Effector memory CD4-positive, alpha-beta T cell (primary cell): ENCODE data around the gene ABCG1.
"Not testable (repeated sequence)": the region's sequence is repeated elsewhere in the genome, so short reads cannot be mapped to it uniquely, and the experiment has no call there.

Experiments
- DNase-seq, 3 donors: peaks; one replicate each; pipeline ENCODE4 v3.0.0-alpha.2; 2020
- H3K27ac ChIP-seq: 2 replicates; pipeline ENCODE4 v1.7.0; 2013; ENCODE audit warnings: mild to moderate bottlenecking, low read length, moderate library complexity; ENCODE audit not compliant: insufficient read depth, poor library complexity, severe bottlenecking
- H3K27me3 ChIP-seq: replicated peaks from 2 replicates; pipeline ENCODE4 v1.7.0; 2013; ENCODE audit warnings: mild to moderate bottlenecking, low read length; ENCODE audit not compliant: insufficient read depth, control insufficient read depth, poor library complexity, severe bottlenecking
- H3K36me3 ChIP-seq: 2 replicates; pipeline ENCODE4 v1.7.0; 2013; ENCODE audit warnings: mild to moderate bottlenecking, low read length, moderate library complexity; ENCODE audit not compliant: control insufficient read depth, insufficient read depth
- H3K4me1 ChIP-seq: 2 replicates; pipeline ENCODE4 v1.7.0; 2013; ENCODE audit warnings: low read length, mild to moderate bottlenecking; ENCODE audit not compliant: control insufficient read depth, insufficient read depth, poor library complexity, severe bottlenecking
- H3K4me3 ChIP-seq: 2 replicates; pipeline ENCODE4 v1.7.0; 2013; ENCODE audit warnings: low read length, low read depth, mild to moderate bottlenecking; ENCODE audit not compliant: insufficient read depth, poor library complexity, severe bottlenecking
- H3K9me3 ChIP-seq: 2 replicates; pipeline ENCODE4 v1.7.0; 2013; ENCODE audit warnings: mild to moderate bottlenecking, low read length, moderate library complexity; ENCODE audit not compliant: control insufficient read depth

ABCG1 gene

GRCh38 chr21:42288962-42289361, 70.0 kb downstream of the ABCG1 start:
- H3K27ac ChIP-seq, result no peak overlapping the region
- no peaks in the 10 kb centered on the region for H3K27me3 ChIP-seq
- no peaks in the 10 kb centered on the region for H3K4me1 ChIP-seq
- no peaks in the 10 kb centered on the region for H3K9me3 ChIP-seq
- DNase-seq, result no peak
- no peak overlapping the region for H3K4me3 ChIP-seq
- peaks cover 68% of the 10 kb centered on the region for H3K36me3 ChIP-seq

DNA sequence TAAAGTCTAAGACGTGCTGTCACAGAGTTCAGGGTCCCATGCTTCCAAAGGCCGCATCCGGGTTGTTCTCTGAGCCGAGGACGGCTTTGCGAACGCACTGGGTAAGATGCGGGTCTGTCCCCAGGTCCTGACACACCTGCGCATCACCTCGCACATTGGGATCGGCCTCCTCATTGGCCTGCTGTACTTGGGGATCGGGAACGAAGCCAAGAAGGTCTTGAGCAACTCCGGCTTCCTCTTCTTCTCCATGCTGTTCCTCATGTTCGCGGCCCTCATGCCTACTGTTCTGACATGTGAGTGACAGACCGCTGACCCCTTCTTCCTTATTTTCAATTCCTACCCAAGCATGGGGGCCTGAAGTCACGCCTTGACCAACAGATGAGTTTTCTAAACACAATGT, 71.0 kb downstream of the ABCG1 start:
- H3K4me1 ChIP-seq, result no peaks in the 10 kb centered on the region
- no peak for DNase-seq
- no peak overlapping the region for H3K27ac ChIP-seq
- peaks cover 71% of the 10 kb centered on the region for H3K36me3 ChIP-seq
- no peaks in the 10 kb centered on the region for H3K9me3 ChIP-seq
- H3K27me3 ChIP-seq, result no peaks in the 10 kb centered on the region
- H3K4me3 ChIP-seq, result no peak overlapping the region

- no peaks in the 10 kb centered on the region for H3K9me3 ChIP-seq
- peaks cover 70% of the 10 kb centered on the region for H3K36me3 ChIP-seq
- H3K27ac ChIP-seq, result no peak overlapping the region
- no peak for DNase-seq
- H3K27me3 ChIP-seq, result no peaks in the 10 kb centered on the region
- H3K4me3 ChIP-seq, result no peak overlapping the region
- H3K4me1 ChIP-seq, result no peaks in the 10 kb centered on the region
Measured at GRCh38 chr21:42290505-42290904, 71.6 kb downstream of the ABCG1 start.

- Histone ChIP-seq H3K9me3 (no peaks in the 10 kb centered on the region), H3K4me1 (no peaks in the 10 kb centered on the region), H3K27ac (no peak overlapping the region), H3K27me3 (no peaks in the 10 kb centered on the region), H3K36me3 (peaks cover 63% of the 10 kb centered on the region), H3K4me3 (no peak overlapping the region)
- no peak for DNase-seq
Measured at GRCh38 chr21:42291003-42291750, 72.2 kb downstream of the ABCG1 start.

- no peaks in the 10 kb centered on the region for H3K9me3 ChIP-seq
- no peaks in the 10 kb centered on the region for H3K27me3 ChIP-seq
- H3K4me1 ChIP-seq, result no peaks in the 10 kb centered on the region
- no peak overlapping the region for H3K4me3 ChIP-seq
- H3K36me3 ChIP-seq, result peaks cover 57% of the 10 kb centered on the region
- no peak for DNase-seq
- no peak overlapping the region for H3K27ac ChIP-seq
Measured at GRCh38 chr21:42291751-42292562, 73.0 kb downstream of the ABCG1 start.

DNA sequence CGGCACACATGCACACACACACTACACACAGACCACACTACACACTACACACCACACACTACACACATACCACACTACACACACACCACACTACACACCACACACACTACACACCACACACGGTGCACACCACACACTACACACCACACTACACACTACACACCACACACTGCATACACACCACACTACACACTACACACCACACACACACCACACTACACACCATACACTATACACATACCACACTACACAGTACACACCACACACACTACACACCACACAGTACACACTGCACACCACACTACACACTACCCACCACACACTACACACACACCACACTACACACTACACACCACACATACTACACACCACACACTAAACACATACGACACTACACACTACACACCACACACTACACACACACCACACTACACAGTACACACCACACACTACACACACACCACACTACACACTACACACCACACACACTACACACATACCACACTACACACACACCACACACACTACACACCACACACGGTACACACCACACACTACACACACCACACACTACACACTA, 73.7 kb downstream of the ABCG1 start:
- not testable (repeated sequence) for H3K4me1 ChIP-seq, H3K27me3 ChIP-seq, H3K27ac ChIP-seq, H3K9me3 ChIP-seq, H3K4me3 ChIP-seq, DNase-seq
- peaks cover 50% of the 10 kb centered on the region for H3K36me3 ChIP-seq

- Histone ChIP-seq H3K27me3 (no peaks in the 10 kb centered on the region), H3K9me3 (no peaks in the 10 kb centered on the region), H3K27ac (no peak overlapping the region), H3K36me3 (peaks cover 43% of the 10 kb centered on the region), H3K4me3 (no peak overlapping the region), H3K4me1 (no peaks in the 10 kb centered on the region)
- no peak for DNase-seq
Measured at GRCh38 chr21:42293649-42294272, 74.8 kb downstream of the ABCG1 start.

GRCh38 chr21:42294273-42294880, 75.4 kb downstream of the ABCG1 start:
- H3K27me3 ChIP-seq, result no peaks in the 10 kb centered on the region
- no peak for DNase-seq
- H3K27ac ChIP-seq, result no peak overlapping the region
- H3K36me3 ChIP-seq, result peaks cover 39% of the 10 kb centered on the region
- no peak overlapping the region for H3K4me3 ChIP-seq
- no peaks in the 10 kb centered on the region for H3K4me1 ChIP-seq
- no peaks in the 10 kb centered on the region for H3K9me3 ChIP-seq

- Histone ChIP-seq H3K27ac (no peak overlapping the region), H3K9me3 (no peaks in the 10 kb centered on the region), H3K4me3 (no peak overlapping the region), H3K27me3 (no peaks in the 10 kb centered on the region), H3K36me3 (peaks cover 24% of the 10 kb centered on the region), H3K4me1 (no peaks in the 10 kb centered on the region)
- DNase-seq, result no peak
Measured at GRCh38 chr21:42295845-42296244, 76.9 kb downstream of the ABCG1 start.
